H1 (cell line): ENCODE measurements around the gene AKR1D1. TPM values are rescaled to one million over a fixed set of nuclear protein-coding genes. Genes with fewer than 3 reads are reported as not detected.
A peak's percentile ranks its signal among the peaks of the same experiment; 100 is the strongest.

Experiments used
- CTCF ChIA-PET: fragments of 300-600 bp; sonication (Branson Sonifier 250); formaldehyde crosslinking; loops from one replicate; lab custom pipeline; 2021; ENCODE audit not compliant: partially characterized antibody; lab: Charles Lee
- POLR2A ChIA-PET: fragments of 300-600 bp; sonication (Branson Sonifier 250); formaldehyde crosslinking; loops from one replicate; lab custom pipeline; 2021; ENCODE audit warnings: inconsistent platforms; ENCODE audit not compliant: partially characterized antibody; lab: Charles Lee
- DNase-seq, 2 experiments: peaks; one replicate each; pipeline versions ENCODE4 v3.0.0 to v3.0.0-alpha.2; 2010 to 2022; ENCODE audit warnings: low spot score in 2 of 2, low read depth in 1 of 2, mixed read lengths in 1 of 2
- FAIRE-seq: peaks from 2 replicates; lab custom pipeline; 2011; peaks lifted over from hg19 to GRCh38; lab: Jason Lieb, UNC
- H2AFZ ChIP-seq: 2 replicates; pipeline ENCODE4 v1.8.1; 2012; ENCODE audit warnings: low read length, inconsistent platforms
- H2AK5ac ChIP-seq: 2 replicates; pipeline ENCODE4 v1.6.1; 2013; ENCODE audit warnings: low read depth, low read length
- H2BK120ac ChIP-seq: replicated peaks from 2 replicates; pipeline ENCODE3; 2013; ENCODE audit warnings: low read depth, low read length, inconsistent platforms
- H2BK12ac ChIP-seq: 2 replicates; pipeline ENCODE4 v1.6.1; 2013; ENCODE audit warnings: low read depth, low read length
- H2BK15ac ChIP-seq: 2 replicates; pipeline ENCODE4 v1.6.1; 2013; ENCODE audit warnings: low read length
- H2BK20ac ChIP-seq: 2 replicates; pipeline ENCODE4 v1.6.1; 2013; ENCODE audit warnings: low read length
- H2BK5ac ChIP-seq: 2 replicates; pipeline ENCODE4 v1.6.1; 2013; ENCODE audit warnings: low read depth, low read length
- H3K14ac ChIP-seq: 2 replicates; pipeline ENCODE4 v1.6.1; 2013; ENCODE audit warnings: inconsistent platforms; ENCODE audit not compliant: insufficient read length
- H3K18ac ChIP-seq: 2 replicates; pipeline ENCODE4 v1.6.1; 2013; ENCODE audit warnings: low read length; ENCODE audit errors: extremely low read depth
- H3K23ac ChIP-seq: 2 replicates; pipeline ENCODE4 v1.6.1; 2013; ENCODE audit warnings: inconsistent platforms; ENCODE audit not compliant: insufficient read length
- H3K23me2 ChIP-seq: 2 replicates; pipeline ENCODE4 v1.6.1; 2013; ENCODE audit warnings: low read depth, low read length
- H3K27ac ChIP-seq: 2 replicates; pipeline ENCODE4 v1.6.1; 2011; ENCODE audit warnings: low read depth, low read length, inconsistent platforms
- H3K27me3 ChIP-seq, 4 experiments: replicated peaks in 1 of 4; 1 replicate in 1 of 4; 2 replicates in 3 of 4; pipeline versions ENCODE4 v1.6.1 to v1.8.1; 2011 to 2013; ENCODE audit warnings: low read length in 3 of 4, mild to moderate bottlenecking in 3 of 4, inconsistent platforms in 2 of 4, mixed read lengths in 2 of 4, moderate library complexity in 1 of 4; ENCODE audit not compliant: control insufficient read depth in 3 of 4, insufficient read depth in 3 of 4; ENCODE audit errors: extremely low read depth in 1 of 4
- H3K36me3 ChIP-seq, 4 experiments: 2 replicates each; pipeline versions ENCODE4 v1.6.1 to v1.8.1; 2011 to 2013; ENCODE audit warnings: mild to moderate bottlenecking in 4 of 4, low read length in 3 of 4, moderate library complexity in 2 of 4, control low read depth in 1 of 4, inconsistent platforms in 1 of 4; ENCODE audit not compliant: insufficient read depth in 4 of 4, control insufficient read depth in 2 of 4
- H3K4ac ChIP-seq: replicated peaks from 2 replicates; pipeline ENCODE3; 2013; ENCODE audit warnings: low read length, low read depth, mixed read lengths, inconsistent platforms; ENCODE audit not compliant: insufficient read length
- H3K4me1 ChIP-seq, 4 experiments: replicated peaks in 1 of 4; 1 replicate in 1 of 4; 2 replicates in 3 of 4; pipeline versions ENCODE4 v1.6.1 to v1.8.1; 2011 to 2013; ENCODE audit warnings: low read length in 3 of 4, inconsistent platforms in 2 of 4, mixed read lengths in 1 of 4; ENCODE audit not compliant: insufficient read depth in 4 of 4, control insufficient read depth in 3 of 4
- H3K4me2 ChIP-seq, 2 experiments: 2 replicates each; pipeline versions ENCODE4 v1.6.1 to v1.8.1; 2011 to 2013; ENCODE audit warnings: low read depth in 2 of 2, low read length in 2 of 2, control low read depth in 1 of 2, inconsistent platforms in 1 of 2, mild to moderate bottlenecking in 1 of 2; ENCODE audit not compliant: insufficient read depth in 1 of 2
- H3K4me3 ChIP-seq, 4 experiments: fragments of 200-600, 300-600 bp in 1 of 4; sonication (generic), shearing (Covaris generic), sonication (Bioruptor Twin) in 1 of 4; 2 replicates each; pipeline versions ENCODE4 v1.5.1 to v1.8.1; 2011 to 2016; ENCODE audit warnings: low read length in 4 of 4, low read depth in 3 of 4, control low read depth in 2 of 4, inconsistent platforms in 2 of 4, mild to moderate bottlenecking in 2 of 4, mixed read lengths in 1 of 4, moderate library complexity in 1 of 4; ENCODE audit not compliant: insufficient read depth in 2 of 4; ENCODE audit errors: extremely low read depth in 1 of 4
- H3K56ac ChIP-seq: replicated peaks from 2 replicates; pipeline ENCODE3; 2013; ENCODE audit warnings: low read depth, mild to moderate bottlenecking, mixed read lengths, low read length, inconsistent platforms; ENCODE audit not compliant: insufficient read length
- H3K79me1 ChIP-seq: 2 replicates; pipeline ENCODE4 v1.6.1; 2013; ENCODE audit warnings: low read depth, low read length, control low read depth
- H3K79me2 ChIP-seq, 2 experiments: 2 replicates each; pipeline versions ENCODE4 v1.6.1 to v1.8.1; 2012 to 2013; ENCODE audit warnings: low read length in 2 of 2, mild to moderate bottlenecking in 2 of 2, inconsistent platforms in 1 of 2; ENCODE audit not compliant: insufficient read depth in 2 of 2, control insufficient read depth in 1 of 2
- H3K9ac ChIP-seq, 4 experiments: replicated peaks in 1 of 4; 1 replicate in 1 of 4; 2 replicates in 3 of 4; pipeline versions ENCODE4 v1.6.1 to v1.8.1; 2011 to 2013; ENCODE audit warnings: low read depth in 3 of 4, low read length in 3 of 4, control low read depth in 2 of 4, mild to moderate bottlenecking in 2 of 4, moderate library complexity in 2 of 4, inconsistent platforms in 1 of 4; ENCODE audit errors: extremely low read depth in 1 of 4
- H3K9me3 ChIP-seq, 2 experiments: 2 replicates each; pipeline versions ENCODE4 v1.6.1 to v1.8.1; 2012 to 2013; ENCODE audit warnings: mild to moderate bottlenecking in 2 of 2, moderate library complexity in 2 of 2, control low read depth in 1 of 2, inconsistent platforms in 1 of 2, low read depth in 1 of 2, low read length in 1 of 2, mixed read lengths in 1 of 2; ENCODE audit not compliant: insufficient read depth in 2 of 2
- H4K20me1 ChIP-seq, 2 experiments: replicated peaks in 1 of 2; 2 replicates each; pipeline versions ENCODE3 to v1.8.1; 2011 to 2013; ENCODE audit warnings: inconsistent platforms in 2 of 2, low read length in 2 of 2, mild to moderate bottlenecking in 1 of 2; ENCODE audit not compliant: insufficient read depth in 2 of 2, control insufficient read depth in 1 of 2
- H4K5ac ChIP-seq: 2 replicates; pipeline ENCODE4 v1.6.1; 2013; ENCODE audit warnings: low read length, low read depth, mixed read lengths, inconsistent platforms; ENCODE audit not compliant: insufficient read length
- H4K8ac ChIP-seq: 2 replicates; pipeline ENCODE4 v1.8.0; 2013; ENCODE audit warnings: mild to moderate bottlenecking, moderate library complexity, low read length, inconsistent platforms; ENCODE audit not compliant: insufficient read depth; ENCODE audit errors: extremely low read depth
- H4K91ac ChIP-seq: replicated peaks from 2 replicates; pipeline ENCODE3; 2013; ENCODE audit warnings: low read length, mixed read lengths, inconsistent platforms; ENCODE audit not compliant: insufficient read length
- BACH1 ChIP-seq: IDR thresholded peaks from 2 replicates; pipeline ENCODE4 v1.6.1; 2012; ENCODE audit warnings: low read length, improper control_type of control experiment
- CBX8 ChIP-seq: fragments of 300-800, 300-1000 bp; sonication (generic); IDR thresholded peaks from 2 replicates; pipeline ENCODE4 v1.7.1; 2016; ENCODE audit warnings: low read depth, low read length, borderline replicate concordance
- CREB1 ChIP-seq: IDR thresholded peaks from 2 replicates; pipeline ENCODE4 v1.6.1; 2012; ENCODE audit warnings: inconsistent platforms
- CTBP2 ChIP-seq: IDR thresholded peaks from 2 replicates; pipeline ENCODE4 v1.7.0; 2011; ENCODE audit warnings: borderline replicate concordance, mild to moderate bottlenecking, moderate library complexity, mixed read lengths, low read length; ENCODE audit not compliant: insufficient read depth, insufficient read length
- EZH2 ChIP-seq: fragments of 200-600 bp; sonication (generic); IDR thresholded peaks from 2 replicates; pipeline ENCODE4 v1.7.1; 2012; ENCODE audit warnings: low read depth, mild to moderate bottlenecking, moderate library complexity, low read length, inconsistent platforms; ENCODE audit not compliant: severe bottlenecking
- GABPA ChIP-seq: IDR thresholded peaks from 2 replicates; pipeline ENCODE4 v1.6.1; 2011; ENCODE audit warnings: mild to moderate bottlenecking, low read length, moderate library complexity, borderline replicate concordance; ENCODE audit not compliant: insufficient read depth
- HDAC2 ChIP-seq, 2 experiments: fragments of 300-600 bp in 1 of 2; sonication (generic) in 1 of 2; IDR thresholded peaks; 2 replicates each; pipeline ENCODE4 v1.6.1; 2011 to 2012; ENCODE audit warnings: low read depth in 2 of 2, low read length in 2 of 2, mild to moderate bottlenecking in 2 of 2, moderate library complexity in 2 of 2, borderline replicate concordance in 1 of 2, inconsistent platforms in 1 of 2
- JUN ChIP-seq: IDR thresholded peaks from 2 replicates; pipeline ENCODE4 v1.6.1; 2011; ENCODE audit warnings: low read depth, mild to moderate bottlenecking, improper control_type of control experiment, low read length
- KDM5A ChIP-seq: fragments of 200-600 bp; IDR thresholded peaks from 2 replicates; pipeline ENCODE4 v1.7.1; 2012; ENCODE audit warnings: mild to moderate bottlenecking, low read length, inconsistent platforms, mixed read lengths
- SIX5 ChIP-seq: IDR thresholded peaks from 2 replicates; pipeline ENCODE4 v1.6.1; 2011; ENCODE audit warnings: mild to moderate bottlenecking, low read depth, low read length
- SP4 ChIP-seq: IDR thresholded peaks from 2 replicates; pipeline ENCODE4 v1.6.1; 2012; ENCODE audit warnings: low read length, inconsistent platforms
- SRF ChIP-seq: IDR thresholded peaks from 2 replicates; pipeline ENCODE4 v1.6.1; 2011; ENCODE audit warnings: mild to moderate bottlenecking, low read depth, low read length, moderate library complexity
- TBP ChIP-seq: IDR thresholded peaks from 2 replicates; pipeline ENCODE4 v1.6.1; 2011; ENCODE audit warnings: low read depth, low read length, improper control_type of control experiment
- WGBS, 2 experiments: shearing (Covaris generic) in 1 of 2; methylation state at CpG; one replicate each; pipeline versions ENCODE4 v1.1.6 to v1.1.7; 2013 to 2015; ENCODE audit warnings: low lambda C conversion rate in 2 of 2, mixed read lengths in 2 of 2, inconsistent platforms in 1 of 2, low coverage in 1 of 2, missing lambda C conversion rate in 1 of 2; ENCODE audit not compliant: insufficient replicate concordance in 2 of 2, insufficient coverage in 1 of 2, insufficient read length in 1 of 2; ENCODE audit errors: extremely low coverage in 1 of 2, missing lambda C conversion rate in 1 of 2; 5-methylcytosine and 5-hydroxymethylcytosine counted together
- polyA plus RNA-seq, 7 experiments: library from polyadenylated mRNA; depleted of rRNA in 3 of 7; stranded (reverse) in 5 of 7; unstranded in 2 of 7; fragments of >200 nt in 5 of 7; fragments of 200-250 nt in 2 of 7; gene quantifications; 1 replicate in 5 of 7; 2 replicates in 1 of 7; 4 replicates in 1 of 7; pipeline versions ENCODE4 v1.2.1 to v1.2.3, GENCODE V29; 2011 to 2013; ENCODE audit warnings: missing spikeins in 2 of 7, mixed read lengths in 2 of 7
- total RNA-seq: library from RNA; stranded (reverse); fragmentation: NEBNext Ultra II Directional; extraction: Animal tissue kit (Norgen Biotek cat#: 25700); gene quantifications from 2 replicates; pipeline ENCODE4 v1.2.1, GENCODE V29; 2021
- TF ChIP-seq, protein P1 (sequence below): IDR thresholded peaks from 2 replicates; pipeline ENCODE4 v1.6.1; 2012; ENCODE audit warnings: inconsistent platforms

The AKR1D1 gene
- total and polyA plus RNA-seq, 2 of the 8 experiments (the other 6 are each of a cell fraction or from before 2014, with no cell fraction given) = not detected

- peaks cover 3 to 9% (median 7%) of the 10 kb centered on the region in 4 experiments; a peak in 4 of 7 replicates for H3K4me1 ChIP-seq
- H2BK5ac ChIP-seq = peak overlapping the region; percentile 76; the same call in 1 of the 2 replicates
- H3K27me3 ChIP-seq = no peaks in the 10 kb centered on the region
- H3K36me3 ChIP-seq = peaks cover 0 to 19% (median 4%) of the 10 kb centered on the region in 4 experiments; a peak in 3 of 8 replicates
- H3K4ac ChIP-seq = no peak overlapping the region
- no peaks in the 10 kb centered on the region for H3K79me2 ChIP-seq
- no peak overlapping the region for H2BK15ac ChIP-seq
- H3K79me1 ChIP-seq = no peaks in the 10 kb centered on the region
- ChIA-PET POLR2A (no interaction called here), CTCF (interaction anchor here (0.6 to 1.5 kb wide), 10 partner anchors 9 to 490 kb away, joined by 3 to 7 read pairs (median 3); no protein-coding TSS in a partner anchor)
- no peak overlapping the region for H4K91ac ChIP-seq
- DNase-seq (no peak), FAIRE-seq (no peak)
- H3K9me3 ChIP-seq = peaks cover 9 to 24% of the 10 kb centered on the region in 2 experiments
- no peak overlapping the region for H3K27ac ChIP-seq
- H3K18ac ChIP-seq = no peak overlapping the region
- no peak overlapping the region for H3K4me3 ChIP-seq
- no peak overlapping the region for H2AK5ac ChIP-seq
- no peak overlapping the region for H4K8ac ChIP-seq
- H3K14ac ChIP-seq = no peak overlapping the region
- H2BK12ac ChIP-seq = no peak overlapping the region
- no peaks in the 10 kb centered on the region for H4K20me1 ChIP-seq
- H4K5ac ChIP-seq = no peak overlapping the region
- H3K4me2 ChIP-seq = no peak overlapping the region
- H3K23me2 ChIP-seq = no peaks in the 10 kb centered on the region
- H2AFZ ChIP-seq = no peak overlapping the region
- H3K23ac ChIP-seq = no peak overlapping the region
- no peak overlapping the region for H3K56ac ChIP-seq
- H2BK120ac ChIP-seq = peak overlapping the region; percentile 79
- 50% methylated on average over 1 of the region's 1 CpG; no CpG with 5 or more reads in 1 of the 2 experiments for WGBS, 2 experiments
- H2BK20ac ChIP-seq = peak overlapping the region; percentile 98; the same call in 1 of the 2 replicates
- no peak overlapping the region for H3K9ac ChIP-seq
- TF ChIP-seq SP4 (no peak), SIX5 (no peak), GABPA (no peak), CREB1 (no peak), KDM5A (no peak), TBP (no peak), BACH1 (no peak), CBX8 (no peak), EZH2 (no peak), HDAC2 (IDR thresholded peaks at IDR 0.05; ENCODE audit: borderline replicate concordance in 1 of 2, low read depth in 2 of 2, low read length in 2 of 2) (no peak), SRF (no peak), CTBP2 (no peak), JUN (no peak)
- TF ChIP-seq, protein P1, sequence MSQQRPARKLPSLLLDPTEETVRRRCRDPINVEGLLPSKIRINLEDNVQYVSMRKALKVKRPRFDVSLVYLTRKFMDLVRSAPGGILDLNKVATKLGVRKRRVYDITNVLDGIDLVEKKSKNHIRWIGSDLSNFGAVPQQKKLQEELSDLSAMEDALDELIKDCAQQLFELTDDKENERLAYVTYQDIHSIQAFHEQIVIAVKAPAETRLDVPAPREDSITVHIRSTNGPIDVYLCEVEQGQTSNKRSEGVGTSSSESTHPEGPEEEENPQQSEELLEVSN = no peak
Measured at GRCh38 chr7:138162236-138162635, 86.0 kb downstream of the AKR1D1 start.
